Endometrial microvascular endothelial cells (primary cell): ENCODE data around the gene GABRR3. TPM values are rescaled to one million over a fixed set of nuclear protein-coding genes. Genes with fewer than 3 reads are reported as not detected.

Experiments used
- in situ Hi-C: cut with HindIII; loops from 2 replicates; pipeline ENCODE4 v1.10.0; 2017; ENCODE audit warnings: low sequenced_read_pairs, low pct_unique_long_range_greater_than_20kb; ENCODE audit errors: inconsistent ontology term
- total RNA-seq: library from RNA; depleted of rRNA; stranded (reverse); fragments of >200 nt; gene quantifications from one replicate; pipeline ENCODE4 v1.2.3, GENCODE V29; 2015; ENCODE audit errors: inconsistent ontology term

Gene GABRR3
- not detected for total RNA-seq

- in situ Hi-C loops = no loop called here
These were observed at the start of gene GABRR3 for GRCh38 chr3:98035208-98035607. GABRR3 (minus strand) TSS chr3:98035315; CDS start chr3:98034987, 328 bp downstream.

DNA sequence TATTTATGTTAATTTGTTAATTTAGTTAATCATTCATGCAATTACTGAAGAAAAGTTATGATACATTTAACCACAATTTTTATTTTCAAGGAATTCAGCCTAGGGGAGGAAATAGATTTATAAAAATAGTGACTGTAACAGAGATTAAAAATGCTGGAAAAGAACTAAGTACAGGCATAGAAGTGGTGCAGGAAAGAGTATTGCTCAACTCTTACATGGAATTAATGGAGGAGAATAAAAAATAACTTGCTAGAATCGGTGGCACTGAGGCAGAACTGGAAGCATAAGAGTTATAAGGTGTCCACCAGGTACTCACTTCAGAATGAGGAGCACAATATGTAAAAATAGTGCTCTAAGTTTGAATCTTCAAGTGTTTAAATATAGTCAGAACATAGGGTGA, 38.4 kb upstream of the GABRR3 start:
- in situ Hi-C loops = no loop called here

DNA sequence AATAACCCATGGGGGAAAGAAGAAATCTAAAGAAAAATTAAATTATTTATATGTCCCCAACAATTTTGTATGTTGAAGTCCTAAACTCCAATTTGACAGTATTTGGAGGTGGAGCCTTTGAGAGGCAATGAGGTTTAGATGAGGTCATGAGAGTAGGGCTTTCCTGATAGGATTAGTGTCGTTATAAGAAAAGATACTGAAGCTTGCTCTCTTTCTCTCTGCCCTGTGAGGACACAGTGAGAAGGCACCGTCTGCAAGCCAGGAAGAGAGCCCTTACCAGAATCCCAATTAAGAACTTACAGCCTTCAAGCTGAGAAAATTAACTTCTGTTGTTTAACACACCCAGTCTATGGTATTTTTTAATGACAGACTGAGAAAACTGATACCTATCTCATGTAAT, 35.7 kb upstream of the GABRR3 start:
- in situ Hi-C loops = no loop called here

DNA sequence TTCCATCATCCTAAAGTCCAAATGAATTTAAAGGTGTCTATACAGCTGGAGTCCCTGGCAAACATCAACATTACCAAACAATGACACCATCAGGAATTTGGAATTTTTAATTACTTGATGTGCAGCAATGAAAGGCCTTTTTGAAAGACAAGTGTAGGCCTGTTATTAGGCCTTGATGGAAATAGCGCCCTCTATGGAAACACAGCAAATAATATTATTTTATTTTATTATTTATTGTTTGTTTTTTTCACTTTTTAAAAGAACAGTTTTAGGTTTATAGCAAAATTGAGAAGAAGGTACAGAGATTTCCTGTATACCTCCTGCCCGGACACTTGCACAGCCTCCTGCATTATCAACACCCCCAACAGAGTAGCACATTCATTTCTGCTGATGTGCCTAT, 33.7 kb upstream of the GABRR3 start:
- in situ Hi-C loops = no loop called here

DNA sequence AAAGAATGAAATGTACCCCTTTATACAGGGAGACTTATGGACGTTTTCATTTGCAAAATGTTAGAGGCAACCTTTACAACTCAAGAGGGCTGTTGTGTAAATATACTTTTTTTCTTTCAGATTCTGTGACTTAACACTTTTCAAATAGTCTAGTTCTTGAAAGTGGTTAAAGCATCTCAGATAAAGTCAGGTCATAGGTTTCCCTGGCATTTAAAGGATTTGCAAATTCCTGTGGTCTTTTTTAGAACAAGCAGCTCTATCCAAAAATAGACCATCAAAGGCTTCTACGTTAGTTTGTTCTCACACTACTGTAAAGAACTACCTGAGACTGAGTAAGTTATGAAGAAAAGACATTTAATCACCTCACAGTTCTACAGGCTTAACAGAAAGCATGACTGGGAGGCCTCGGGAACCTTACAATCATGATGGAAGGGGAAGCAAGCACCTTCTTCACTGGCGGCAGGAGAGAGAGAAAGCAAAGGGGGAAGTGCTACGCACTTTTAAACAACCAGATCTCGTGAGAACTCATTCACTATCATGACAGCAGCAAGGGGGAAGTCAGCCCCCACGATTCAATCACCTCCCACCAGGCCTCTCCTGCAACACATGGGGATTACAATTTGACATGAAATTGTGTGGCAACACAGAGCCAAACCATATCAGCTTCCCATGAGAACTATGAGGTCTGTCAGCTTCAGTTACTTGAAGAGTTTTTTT, 23.3 kb upstream of the GABRR3 start:
- in situ Hi-C loops = no loop called here

GRCh38 chr3:98057631-98058030, 22.5 kb upstream of the GABRR3 start:
- in situ Hi-C loops = no loop called here

GRCh38 chr3:98056035-98056434, 20.9 kb upstream of the GABRR3 start:
- in situ Hi-C loops = no loop called here

DNA sequence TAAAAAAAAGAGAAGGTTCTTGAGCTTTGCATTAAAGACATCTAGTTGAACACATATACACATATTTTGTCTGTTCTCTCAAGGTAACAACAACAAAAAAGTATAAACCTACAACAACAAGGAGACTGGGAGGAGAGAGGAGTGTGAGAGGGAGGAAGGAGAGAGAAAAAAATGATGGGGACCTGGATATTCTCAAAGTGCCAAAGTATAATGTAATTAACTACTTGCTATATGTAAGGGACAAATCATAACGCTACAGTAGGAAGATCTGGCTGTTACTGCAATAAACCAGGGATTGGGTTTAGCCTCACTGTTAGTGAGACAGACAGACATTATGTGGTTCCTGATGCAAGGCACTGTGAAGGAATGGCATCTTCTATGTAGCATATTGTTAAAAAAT, 14.2 kb upstream of the GABRR3 start:
- in situ Hi-C loops = no loop called here

GRCh38 chr3:98048586-98048985, 13.5 kb upstream of the GABRR3 start:
- in situ Hi-C loops = no loop called here

DNA sequence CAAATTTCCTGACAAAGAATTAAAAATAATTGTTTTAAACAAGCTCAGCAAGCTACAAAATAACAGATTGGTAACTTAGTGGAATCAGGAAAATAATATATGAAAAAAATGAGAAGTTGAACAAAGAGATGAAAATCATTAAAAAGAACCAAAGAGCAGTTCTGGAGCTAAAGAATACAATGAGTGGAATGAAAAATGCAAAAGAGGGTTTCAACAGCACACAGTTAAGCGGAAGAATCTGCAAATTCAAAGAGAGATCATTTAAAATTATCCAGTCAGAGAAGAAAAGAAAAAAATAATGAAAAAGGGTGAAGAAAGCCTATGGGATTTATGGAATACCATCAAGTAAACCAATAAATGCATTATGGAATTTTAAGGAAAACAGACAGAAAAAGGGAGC, 6.2 kb upstream of the GABRR3 start:
- in situ Hi-C loops = no loop called here

GRCh38 chr3:98039322-98040024, 4.4 kb upstream of the GABRR3 start:
- in situ Hi-C loops = no loop called here

- in situ Hi-C loops = no loop called here
These were observed 3.8 kb upstream of the GABRR3 start for GRCh38 chr3:98038876-98039275.

DNA sequence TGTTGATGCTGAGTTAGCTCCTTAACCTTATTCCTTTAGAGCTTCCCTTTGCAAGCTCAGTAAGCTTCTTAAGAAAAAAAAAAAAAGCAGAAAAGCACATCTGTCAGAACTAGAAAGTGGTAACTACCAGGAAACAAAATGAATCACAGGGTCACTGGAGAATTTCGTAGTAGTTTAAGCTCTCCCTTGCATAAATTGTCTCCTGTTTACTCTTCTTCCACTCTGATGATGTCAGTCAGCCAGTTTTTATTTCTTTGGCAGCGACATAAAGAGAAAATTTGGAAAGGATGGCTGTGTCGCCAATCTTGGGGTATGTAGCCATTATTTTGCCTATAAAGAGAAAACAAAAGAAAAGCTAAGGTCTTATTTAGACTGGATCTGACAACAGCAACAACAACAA, 3.2 kb upstream of the GABRR3 start:
- in situ Hi-C loops = no loop called here

DNA sequence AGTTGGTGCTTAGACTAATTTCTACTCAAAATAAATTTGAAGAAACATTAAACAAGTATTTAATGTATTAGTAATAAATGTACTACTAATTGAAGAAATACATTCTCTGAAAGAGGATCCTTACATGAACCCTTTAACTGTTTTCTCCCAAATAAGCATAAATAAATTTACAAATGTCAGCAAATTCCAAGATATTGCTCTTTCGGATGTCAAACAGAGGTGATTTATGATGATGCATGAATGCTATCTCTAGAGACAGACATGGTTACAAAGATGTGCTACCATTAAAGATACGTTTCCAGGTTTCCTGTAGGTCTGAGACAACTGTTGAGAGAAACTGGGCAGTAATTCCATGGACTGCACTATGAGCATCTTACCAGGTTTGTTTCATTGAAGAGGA, 629 bp downstream of the GABRR3 start:
- in situ Hi-C loops = no loop called here

- in situ Hi-C loops = no loop called here
These were observed 1.1 kb downstream of the GABRR3 start for GRCh38 chr3:98034036-98034435.

- in situ Hi-C loops = no loop called here
These were observed 2.2 kb downstream of the GABRR3 start for GRCh38 chr3:98032904-98033303.

DNA sequence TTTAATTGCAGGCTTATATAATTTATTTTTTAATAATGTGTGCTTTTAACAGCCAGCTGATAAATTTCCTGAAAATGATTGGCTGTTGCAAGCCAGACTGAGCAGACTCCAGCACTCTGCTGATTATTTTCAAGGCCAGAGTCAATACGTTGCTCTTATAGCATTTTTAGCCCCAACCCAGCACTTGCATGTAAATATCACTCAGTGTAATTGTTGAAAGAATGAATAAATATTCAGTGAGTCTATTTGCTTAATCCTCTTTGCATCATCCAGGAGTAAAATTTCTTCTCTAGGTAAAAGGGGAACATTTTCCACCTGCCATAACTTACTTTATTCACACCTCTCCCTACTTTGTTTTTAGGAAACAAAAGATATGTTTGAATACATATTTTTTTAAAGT, 2.9 kb downstream of the GABRR3 start:
- in situ Hi-C loops = no loop called here

DNA sequence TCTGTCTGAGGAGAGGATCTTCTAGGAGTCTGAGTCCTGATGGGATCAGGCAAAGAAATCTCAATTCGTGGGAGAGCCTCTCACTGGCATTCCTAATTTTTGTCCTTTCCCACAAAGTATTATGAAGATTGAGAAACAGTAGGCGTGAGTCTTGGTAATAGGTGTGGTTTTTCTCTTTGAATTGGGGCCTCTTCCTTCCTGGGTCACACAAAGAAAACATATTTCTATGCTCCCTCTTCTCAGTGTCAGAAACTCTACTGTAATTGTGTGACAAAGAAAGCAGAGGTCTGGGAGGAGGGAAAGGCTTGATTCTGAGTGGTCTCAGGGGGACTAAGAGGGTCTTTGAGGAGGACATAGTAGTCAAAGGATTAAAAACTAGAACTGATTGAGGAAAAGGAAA, 6.0 kb downstream of the GABRR3 start:
- in situ Hi-C loops = no loop called here

DNA sequence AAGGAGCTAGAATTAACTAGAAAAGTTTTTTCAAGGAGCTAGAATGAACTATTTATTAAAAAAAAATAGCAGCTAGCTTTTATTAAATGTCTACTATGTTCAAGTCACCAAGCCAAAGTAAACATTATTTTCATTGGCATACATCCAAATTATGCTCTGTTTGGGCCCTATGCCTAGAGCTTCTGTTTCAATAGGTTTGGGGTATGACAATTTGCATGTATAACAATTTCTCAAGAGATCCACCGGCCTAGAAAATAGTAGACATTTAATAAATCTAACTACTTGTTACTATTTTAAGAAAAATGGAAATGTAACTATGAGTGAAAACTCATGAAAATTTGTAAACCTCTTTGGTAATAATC, 8.0 kb downstream of the GABRR3 start:
- in situ Hi-C loops = no loop called here

GRCh38 chr3:98026425-98027084, 8.6 kb downstream of the GABRR3 start:
- in situ Hi-C loops = no loop called here
